Measurements from ENCODE around the gene NDE1. TPM values are rescaled to one million over a fixed set of nuclear protein-coding genes. Genes with fewer than 3 reads are reported as not detected.

NDE1 gene
- total and polyA plus RNA-seq, 2 donors (not counting 3 experiments of a cell fraction or from before 2014, with no cell fraction given), result 28.0 to 90.2 TPM

DNA sequence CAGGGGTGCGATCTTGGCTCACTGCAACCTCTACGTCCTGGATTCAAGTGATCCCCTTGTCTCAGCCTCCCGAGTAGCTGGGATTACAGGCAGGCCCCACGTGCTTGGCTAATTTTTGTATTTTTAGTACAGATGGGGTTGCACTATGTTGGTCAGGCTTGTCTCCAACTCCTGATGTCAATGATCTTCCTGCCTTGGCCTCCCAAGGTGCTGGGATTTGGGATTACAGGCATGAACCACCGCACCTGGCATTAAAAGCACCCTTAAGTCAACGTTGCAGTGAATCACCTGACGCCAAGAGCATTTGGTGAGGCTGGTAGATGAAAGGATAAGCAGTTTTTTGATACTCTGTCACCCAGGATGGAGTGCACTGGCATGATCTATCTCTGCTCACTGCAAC is 59.0 kb downstream of the NDE1 start:
- BruUV-seq (replicated peaks), result no TSS peak
- H3K36me3 ChIP-seq (ENCODE audit: control insufficient read depth in 2 of 2, extremely low read depth in 1 of 2, insufficient read depth in 2 of 2, low read length in 2 of 2), result peaks cover 0 to 2% of the 10 kb centered on the region in 2 experiments
- H3K9me1 ChIP-seq (replicated peaks; ENCODE audit: control insufficient read depth, extremely low read depth, insufficient read depth, low read length), result no peaks in the 10 kb centered on the region
- no peak overlapping the region for H3K9ac ChIP-seq (replicated peaks; ENCODE audit: extremely low read depth, insufficient read depth, low read length)
- dilution Hi-C loops (cut with MboI; ENCODE audit: extremely low pct_ligation_motif_present, low sequenced_read_pairs) (no loop called here), intact Hi-C loops (cut with micrococcal nuclease) (loop anchor here (1.0 to 5.0 kb wide), 3 partner anchors 58 to 1787 kb away; partner anchors contain the start of genes ERCC4 and NDE1)
- no peaks in the 10 kb centered on the region for H3K9me3 ChIP-seq (replicated peaks; ENCODE audit: control insufficient read depth, insufficient read depth, low read length)
- no peak overlapping the region for H2AFZ ChIP-seq (ENCODE audit: low read depth, low read length)
- TF ChIP-seq EZH2 (IDR thresholded peaks at IDR 0.05; ENCODE audit: borderline replicate concordance, low read depth, low read length, severe bottlenecking) (no peak), FOS (IDR thresholded peaks at IDR 0.05; ENCODE audit: borderline replicate concordance, insufficient read depth, low read length) (no peak), POLR2AphosphoS5 (IDR thresholded peaks at IDR 0.05; ENCODE audit: insufficient read depth, low read depth, low read length) (no peak), MYC (IDR thresholded peaks at IDR 0.05; ENCODE audit: low read depth, low read length) (no peak), JUN (IDR thresholded peaks at IDR 0.05; ENCODE audit: borderline replicate concordance, insufficient read depth, insufficient read length, low read depth) (no peak), GATA2 (IDR thresholded peaks at IDR 0.05; ENCODE audit: insufficient read depth, insufficient read length, low read depth, low read length) (no peak), POLR2A (IDR thresholded peaks at IDR 0.05; ENCODE audit: low read depth, low read length) (no peak)
- TF ChIP-seq, protein P1, sequence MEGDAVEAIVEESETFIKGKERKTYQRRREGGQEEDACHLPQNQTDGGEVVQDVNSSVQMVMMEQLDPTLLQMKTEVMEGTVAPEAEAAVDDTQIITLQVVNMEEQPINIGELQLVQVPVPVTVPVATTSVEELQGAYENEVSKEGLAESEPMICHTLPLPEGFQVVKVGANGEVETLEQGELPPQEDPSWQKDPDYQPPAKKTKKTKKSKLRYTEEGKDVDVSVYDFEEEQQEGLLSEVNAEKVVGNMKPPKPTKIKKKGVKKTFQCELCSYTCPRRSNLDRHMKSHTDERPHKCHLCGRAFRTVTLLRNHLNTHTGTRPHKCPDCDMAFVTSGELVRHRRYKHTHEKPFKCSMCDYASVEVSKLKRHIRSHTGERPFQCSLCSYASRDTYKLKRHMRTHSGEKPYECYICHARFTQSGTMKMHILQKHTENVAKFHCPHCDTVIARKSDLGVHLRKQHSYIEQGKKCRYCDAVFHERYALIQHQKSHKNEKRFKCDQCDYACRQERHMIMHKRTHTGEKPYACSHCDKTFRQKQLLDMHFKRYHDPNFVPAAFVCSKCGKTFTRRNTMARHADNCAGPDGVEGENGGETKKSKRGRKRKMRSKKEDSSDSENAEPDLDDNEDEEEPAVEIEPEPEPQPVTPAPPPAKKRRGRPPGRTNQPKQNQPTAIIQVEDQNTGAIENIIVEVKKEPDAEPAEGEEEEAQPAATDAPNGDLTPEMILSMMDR (IDR thresholded peaks at IDR 0.05; ENCODE audit: extremely low read depth in 1 of 2, insufficient read depth in 1 of 2, low read depth in 1 of 2, low read length in 2 of 2), result no peak
- TF ChIP-seq, protein P2, sequence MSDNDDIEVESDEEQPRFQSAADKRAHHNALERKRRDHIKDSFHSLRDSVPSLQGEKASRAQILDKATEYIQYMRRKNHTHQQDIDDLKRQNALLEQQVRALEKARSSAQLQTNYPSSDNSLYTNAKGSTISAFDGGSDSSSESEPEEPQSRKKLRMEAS (IDR thresholded peaks at IDR 0.05; ENCODE audit: insufficient read depth, insufficient read length), result no peak
- H4K20me1 ChIP-seq (replicated peaks; ENCODE audit: control insufficient read depth, extremely low read depth, insufficient read depth, low read length), result no peaks in the 10 kb centered on the region
- H3K4me3 ChIP-seq (replicated peaks in 1 of 3; ENCODE audit: insufficient read depth in 1 of 3, low read depth in 1 of 3, low read length in 3 of 3), result no peak overlapping the region
- peaks cover 12% of the 10 kb centered on the region for H3K4me1 ChIP-seq (ENCODE audit: control insufficient read depth, extremely low read depth, insufficient read depth, low read length)
- no peak for DNase-seq (ENCODE audit: low read depth, low spot score)
- no peaks in the 10 kb centered on the region for H3K27me3 ChIP-seq (ENCODE audit: control insufficient read depth in 2 of 2, insufficient read depth in 2 of 2, low read length in 2 of 2)
- H3K27ac ChIP-seq (ENCODE audit: insufficient read depth, low read depth, low read length), result no peak overlapping the region
- H3K4me2 ChIP-seq (ENCODE audit: insufficient read depth, low read length), result no peak overlapping the region
- POLR2A ChIA-PET, result no interaction called here
- FAIRE-seq, result no peak
- no peaks in the 10 kb centered on the region for H3K79me2 ChIP-seq (ENCODE audit: control insufficient read depth, insufficient read depth, low read length)
- CTCF ChIA-PET, result interaction anchor here (0.9 to 1.3 kb wide), 4 partner anchors 12 to 113 kb away, joined by 3 to 5 read pairs (median 4); no protein-coding TSS in a partner anchor

Measured in endothelial cell of umbilical vein (primary cell).